Measurements from ENCODE around the gene NTRK2.

- TF ChIP-seq CTCF (conservative IDR thresholded peaks at IDR 0.05; ENCODE audit: low read length) (no peak), EZH2phosphoT487 (IDR thresholded peaks at IDR 0.05; ENCODE audit: borderline replicate concordance) (no peak)
Measured at GRCh38 chr9:84812355-84812754, 142.8 kb downstream of the NTRK2 start.

Data from Loucy (cell line).